ENCODE data around the gene CBARP. TPM values are rescaled to one million over a fixed set of nuclear protein-coding genes. Genes with fewer than 3 reads are reported as not detected.

The CBARP gene
- total and polyA plus RNA-seq, 2 donors (not counting 3 experiments of a cell fraction or from before 2014, with no cell fraction given), result 3.5 to 9.2 TPM

- BruUV-seq (replicated peaks), result no TSS peak
- intact Hi-C loops (cut with micrococcal nuclease) (no loop called here), dilution Hi-C loops (cut with MboI; ENCODE audit: extremely low pct_ligation_motif_present, low sequenced_read_pairs) (no loop called here)
- H2AFZ ChIP-seq (ENCODE audit: low read depth, low read length), result no peak overlapping the region
- H3K4me1 ChIP-seq (ENCODE audit: control insufficient read depth, extremely low read depth, insufficient read depth, low read length), result peaks cover 42% of the 10 kb centered on the region
- POLR2A ChIA-PET, result interaction anchor here (1.5 kb wide), 1 partner anchor 25 kb away, joined by 87 read pairs; no protein-coding TSS in a partner anchor
- CTCF ChIA-PET, result interaction anchor here (7.2 kb wide), 1 partner anchor 26 kb away, joined by 1001 read pairs; the partner anchor contains the start of gene ATP5F1D
- H3K79me2 ChIP-seq (ENCODE audit: control insufficient read depth, insufficient read depth, low read length), result peaks cover 45% of the 10 kb centered on the region
- H3K9me3 ChIP-seq (replicated peaks; ENCODE audit: control insufficient read depth, insufficient read depth, low read length), result no peaks in the 10 kb centered on the region
- DNase-seq (ENCODE audit: low read depth, low spot score) (no peak), FAIRE-seq (no peak)
- H3K27me3 ChIP-seq (ENCODE audit: control insufficient read depth in 2 of 2, insufficient read depth in 2 of 2, low read length in 2 of 2), result no peaks in the 10 kb centered on the region
- H3K9ac ChIP-seq (replicated peaks; ENCODE audit: extremely low read depth, insufficient read depth, low read length), result peak overlapping the region; percentile 97
- H3K9me1 ChIP-seq (replicated peaks; ENCODE audit: control insufficient read depth, extremely low read depth, insufficient read depth, low read length), result no peaks in the 10 kb centered on the region
- no peaks in the 10 kb centered on the region for H4K20me1 ChIP-seq (replicated peaks; ENCODE audit: control insufficient read depth, extremely low read depth, insufficient read depth, low read length)
- H3K27ac ChIP-seq (ENCODE audit: insufficient read depth, low read depth, low read length), result peak overlapping the region; percentile 93
- TF ChIP-seq CTCF (IDR thresholded peaks at IDR 0.05; ENCODE audit: extremely low read depth in 1 of 2, insufficient read depth in 1 of 2, low read depth in 1 of 2, low read length in 2 of 2) (no peak), EZH2 (IDR thresholded peaks at IDR 0.05; ENCODE audit: borderline replicate concordance, low read depth, low read length, severe bottlenecking) (no peak), MYC (IDR thresholded peaks at IDR 0.05; ENCODE audit: low read depth, low read length) (no peak), MAX (IDR thresholded peaks at IDR 0.05; ENCODE audit: insufficient read depth, insufficient read length) (no peak), FOS (IDR thresholded peaks at IDR 0.05; ENCODE audit: borderline replicate concordance, insufficient read depth, low read length) (no peak), GATA2 (IDR thresholded peaks at IDR 0.05; ENCODE audit: insufficient read depth, insufficient read length, low read depth, low read length) (no peak), POLR2A (IDR thresholded peaks at IDR 0.05; ENCODE audit: low read depth, low read length) (no peak), JUN (IDR thresholded peaks at IDR 0.05; ENCODE audit: borderline replicate concordance, insufficient read depth, insufficient read length, low read depth) (no peak), POLR2AphosphoS5 (IDR thresholded peaks at IDR 0.05; ENCODE audit: insufficient read depth, low read depth, low read length) (no peak)
- H3K36me3 ChIP-seq (ENCODE audit: control insufficient read depth in 2 of 2, extremely low read depth in 1 of 2, insufficient read depth in 2 of 2, low read length in 2 of 2), result peaks cover 23 to 34% of the 10 kb centered on the region in 2 experiments
- peak overlapping the region; percentile 61 to 90 (median 76) for H3K4me3 ChIP-seq (replicated peaks in 1 of 3; ENCODE audit: insufficient read depth in 1 of 3, low read depth in 1 of 3, low read length in 3 of 3)
- peak overlapping the region; percentile 96 for H3K4me2 ChIP-seq (ENCODE audit: insufficient read depth, low read length)
Observed at GRCh38 chr19:1270213-1270853, 32.5 kb upstream of the CBARP start.
